GM19463 (cell line): ENCODE measurements around the gene PCCA.
"Not testable (repeated sequence)": the region's sequence is repeated elsewhere in the genome, so short reads cannot be mapped to it uniquely, and the experiment has no call there.

ENCODE experiments used
- ATAC-seq: cut with Tn5 transposase; IDR thresholded peaks from one replicate; pipeline ENCODE4 v1.9.1; 2021; ENCODE audit warnings: mild to moderate bottlenecking, moderate library complexity; ENCODE audit not compliant: unreplicated experiment

The PCCA gene

DNA sequence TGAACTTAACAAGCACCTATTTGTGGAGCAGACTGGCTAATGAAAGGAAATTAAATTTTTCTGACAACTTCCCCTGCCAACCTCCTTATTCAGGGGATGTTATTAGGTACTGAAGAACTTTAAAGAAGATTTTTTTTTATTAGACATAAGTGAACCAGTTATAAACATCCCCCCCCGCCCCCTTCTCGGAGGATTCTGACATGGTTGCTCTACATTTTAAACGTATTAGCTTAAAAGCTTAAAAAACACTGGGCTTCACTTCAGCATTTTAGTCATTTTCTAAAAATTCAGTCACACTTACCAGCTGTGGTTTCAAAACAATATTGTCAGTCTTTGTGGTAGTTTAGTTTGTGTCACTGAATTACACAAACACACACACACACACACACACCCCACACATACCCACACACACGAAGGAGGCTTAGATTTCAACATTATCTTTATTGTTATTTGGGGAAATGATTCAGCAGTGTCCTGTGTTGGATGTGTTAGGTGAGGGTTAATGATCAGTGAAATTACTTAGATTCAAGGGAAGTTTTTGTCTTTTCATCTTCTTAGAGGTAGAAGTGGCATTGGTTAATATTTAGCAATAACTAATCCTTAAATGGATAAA lies 145.7 kb downstream of the PCCA start:
- peak; percentile 55 for ATAC-seq

DNA sequence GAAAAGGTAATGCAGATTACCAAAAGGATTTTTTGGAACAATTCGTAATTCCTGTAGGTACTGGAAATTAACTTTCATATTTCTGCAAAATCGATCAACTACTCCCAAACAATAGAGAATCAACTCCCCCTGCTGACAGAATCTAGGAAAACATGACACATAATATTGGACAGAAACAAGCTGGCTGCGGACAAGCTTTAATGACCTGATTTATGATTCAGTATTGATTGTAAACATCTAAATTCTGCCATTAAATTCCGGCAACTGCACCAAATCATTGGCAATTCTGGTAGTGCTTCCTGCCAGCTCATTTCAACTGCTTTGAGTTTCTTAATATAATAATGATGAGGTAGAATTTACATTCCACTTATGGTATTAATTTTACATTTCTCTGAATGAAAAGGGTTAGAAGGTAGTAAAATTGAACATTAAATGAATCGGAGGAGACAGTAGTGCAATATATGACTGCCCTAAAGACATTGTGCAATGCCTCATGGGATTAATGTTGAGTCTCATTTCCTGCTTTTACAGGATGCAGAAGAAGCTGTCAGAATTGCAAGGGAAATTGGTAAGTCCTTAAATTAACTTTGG lies 146.5 kb downstream of the PCCA start:
- ATAC-seq = peak; percentile 35

DNA sequence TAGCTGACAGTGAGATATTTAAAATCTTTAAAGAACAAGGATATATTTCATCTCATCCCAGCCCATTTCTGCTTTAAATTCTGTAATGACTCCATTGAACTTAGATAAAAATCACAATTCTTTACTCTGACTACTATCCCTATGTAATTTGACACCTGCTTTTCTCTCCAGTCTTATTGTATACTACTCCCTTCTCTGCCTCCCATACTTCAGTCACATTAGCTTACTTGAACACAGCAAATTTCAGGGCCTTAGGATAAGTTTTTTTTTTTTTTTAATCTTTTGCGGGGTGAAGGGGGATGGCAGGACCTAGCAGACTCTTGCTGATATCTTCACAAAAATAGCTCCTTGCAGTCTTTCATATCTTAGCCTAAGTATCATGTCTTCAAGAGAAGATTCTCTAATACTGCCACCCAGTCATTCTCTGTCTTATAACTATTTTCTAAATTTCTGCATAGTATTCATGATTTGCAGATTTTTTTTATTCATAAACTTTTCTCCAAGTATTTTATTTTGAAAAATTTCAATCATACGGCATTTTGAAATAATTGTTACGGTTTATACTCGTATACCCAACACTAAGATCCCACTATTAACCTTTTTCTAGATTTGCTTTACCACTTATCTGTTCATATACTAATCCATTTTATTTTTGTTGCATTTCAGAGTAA lies 151.4 kb downstream of the PCCA start:
- no peak for ATAC-seq

DNA sequence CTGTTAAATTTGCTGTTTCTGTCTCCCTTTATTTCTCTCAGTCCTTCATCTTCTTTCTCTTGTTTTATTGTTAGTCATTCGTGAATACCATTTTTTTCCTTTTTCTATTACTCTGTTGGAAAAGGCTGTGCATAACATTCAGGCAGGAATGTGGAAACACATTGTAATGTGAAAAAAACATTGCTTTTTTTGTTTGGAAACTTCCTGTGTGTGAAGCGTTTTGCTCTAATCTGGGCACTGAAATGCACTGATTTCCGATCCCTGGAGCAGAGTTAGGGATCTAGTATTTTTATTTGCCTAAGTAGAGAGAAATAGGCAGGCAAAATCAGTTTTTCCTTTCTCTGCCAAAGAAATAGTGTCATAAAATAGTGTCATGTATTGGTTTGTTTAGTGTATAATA lies 155.5 kb downstream of the PCCA start:
- no peak for ATAC-seq

DNA sequence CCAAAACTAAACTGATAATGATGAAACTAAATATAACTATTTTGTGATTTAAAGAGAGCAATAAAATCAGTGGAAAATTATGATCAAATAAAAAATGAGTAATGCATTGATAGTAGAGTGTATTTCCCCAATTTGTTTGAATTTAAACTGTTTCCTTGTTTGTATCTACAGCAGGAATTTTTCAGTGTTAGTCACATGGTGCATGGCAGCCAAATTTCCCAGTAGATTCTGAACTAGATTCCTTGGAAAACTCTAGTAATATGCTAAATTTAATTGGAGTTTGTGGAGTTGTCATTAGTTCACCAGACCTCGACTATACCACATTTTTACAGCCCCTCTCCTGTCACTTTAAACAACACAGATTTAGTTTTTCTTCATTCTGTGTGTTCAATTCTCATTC lies 156.2 kb downstream of the PCCA start:
- no peak for ATAC-seq

DNA sequence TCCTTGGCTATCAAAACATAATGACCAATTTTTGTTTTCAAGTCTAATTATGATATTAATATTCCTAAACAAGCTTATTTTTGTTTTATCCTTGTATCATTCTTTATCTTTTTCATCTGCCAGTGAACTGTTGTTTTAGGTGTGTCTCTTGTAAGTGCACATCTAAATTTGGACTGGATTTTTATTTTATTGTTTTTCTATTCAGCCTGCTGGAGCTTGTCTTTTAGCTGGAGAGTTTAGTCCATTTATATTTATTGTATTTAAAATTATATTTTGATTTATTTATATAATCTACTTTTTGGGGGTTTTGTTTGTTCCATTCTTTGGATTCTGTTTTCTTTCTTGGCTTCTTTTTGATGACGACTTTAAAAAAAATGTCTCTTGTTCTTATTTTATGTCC lies 159.0 kb downstream of the PCCA start:
- no peak for ATAC-seq

DNA sequence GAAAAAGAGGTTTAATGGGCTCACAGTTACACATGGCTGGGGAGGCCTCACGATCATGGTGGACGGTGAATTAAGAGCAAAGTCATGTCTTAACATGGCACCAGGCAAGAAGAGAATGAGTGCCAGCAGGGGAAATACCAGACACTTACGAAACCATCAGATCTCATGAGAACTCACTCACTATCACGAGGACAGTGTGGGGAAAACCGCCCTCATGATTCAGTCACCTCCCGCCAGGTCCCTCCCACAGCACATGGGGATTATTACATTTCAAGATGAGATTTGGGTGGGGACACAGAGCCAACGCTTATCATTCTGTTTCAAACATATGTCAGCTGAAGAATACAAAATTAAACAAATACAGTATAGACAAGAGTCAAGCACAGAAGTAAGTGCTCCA lies 165.1 kb downstream of the PCCA start:
- no peak for ATAC-seq

DNA sequence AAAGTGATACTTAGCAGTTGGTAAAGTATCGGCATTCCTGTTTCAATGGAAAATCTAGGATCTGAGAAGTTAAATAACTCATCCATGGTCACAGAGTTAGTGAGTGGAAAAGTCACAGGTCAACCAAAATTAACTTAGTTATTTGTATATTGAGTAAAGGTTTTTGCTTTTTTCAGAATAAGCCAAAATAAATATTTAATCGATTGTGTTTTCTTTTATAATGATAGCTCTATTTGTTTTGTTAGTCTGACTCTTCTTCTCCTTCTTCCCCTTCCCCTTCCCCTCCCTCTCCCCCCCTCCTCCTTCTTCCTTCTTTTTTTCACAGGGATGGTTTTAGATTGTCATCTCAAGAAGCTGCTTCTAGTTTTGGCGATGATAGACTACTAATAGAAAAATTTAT lies 173.5 kb downstream of the PCCA start:
- no peak for ATAC-seq

DNA sequence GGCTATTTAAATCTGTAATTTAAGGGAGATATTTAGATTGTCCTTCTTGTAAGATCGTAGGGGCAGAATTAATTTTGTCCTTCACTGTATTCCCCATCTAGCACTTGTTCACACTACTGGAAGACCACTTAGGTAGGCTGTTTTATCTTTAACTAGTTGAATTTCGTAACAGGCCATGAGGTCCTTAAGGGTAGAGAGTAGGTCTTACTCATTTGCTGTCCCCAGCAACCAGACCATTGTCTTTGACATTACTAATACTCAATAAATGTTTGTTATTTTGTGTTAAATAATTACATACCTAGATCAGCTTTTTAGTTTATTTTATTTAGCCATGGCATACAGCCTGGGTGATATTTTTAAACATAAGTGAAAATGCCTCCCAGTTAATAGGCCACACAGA lies 177.1 kb downstream of the PCCA start:
- no peak for ATAC-seq

DNA sequence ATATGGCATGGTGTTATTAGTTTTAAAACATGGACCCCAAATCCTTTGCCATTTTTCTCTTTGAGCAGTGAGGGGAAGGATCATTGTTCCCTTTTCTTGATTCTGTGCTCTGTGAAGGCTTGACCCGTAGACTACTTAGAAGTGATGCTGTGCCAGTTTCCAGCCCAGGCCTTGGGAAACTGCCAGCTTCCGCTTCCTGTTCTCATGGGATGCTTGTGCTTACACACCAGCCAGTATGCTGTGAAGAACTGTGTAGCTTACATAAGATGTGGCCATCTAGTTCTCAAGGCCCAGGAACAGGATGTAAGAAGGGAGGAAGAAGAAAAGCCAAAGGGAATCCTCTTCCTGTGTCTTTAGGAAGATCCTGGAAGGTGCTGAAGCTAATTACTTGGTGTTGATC lies 180.9 kb downstream of the PCCA start:
- ATAC-seq = no peak

DNA sequence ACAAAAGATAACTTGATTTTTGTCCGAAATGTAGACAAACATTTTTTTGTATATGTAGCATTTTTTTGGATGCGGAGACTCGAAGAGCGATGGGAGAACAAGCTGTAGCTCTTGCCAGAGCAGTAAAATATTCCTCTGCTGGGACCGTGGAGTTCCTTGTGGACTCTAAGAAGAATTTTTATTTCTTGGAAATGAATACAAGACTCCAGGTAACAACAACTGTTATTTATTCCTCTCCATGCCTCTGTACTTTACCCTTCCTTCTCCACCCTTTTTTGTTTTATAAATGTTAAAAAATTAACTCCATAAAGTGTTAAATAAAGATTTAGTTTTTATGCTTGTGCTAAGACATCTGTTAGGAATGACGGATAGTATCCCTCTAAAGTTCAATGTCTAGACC lies 184.2 kb downstream of the PCCA start:
- ATAC-seq = no peak

DNA sequence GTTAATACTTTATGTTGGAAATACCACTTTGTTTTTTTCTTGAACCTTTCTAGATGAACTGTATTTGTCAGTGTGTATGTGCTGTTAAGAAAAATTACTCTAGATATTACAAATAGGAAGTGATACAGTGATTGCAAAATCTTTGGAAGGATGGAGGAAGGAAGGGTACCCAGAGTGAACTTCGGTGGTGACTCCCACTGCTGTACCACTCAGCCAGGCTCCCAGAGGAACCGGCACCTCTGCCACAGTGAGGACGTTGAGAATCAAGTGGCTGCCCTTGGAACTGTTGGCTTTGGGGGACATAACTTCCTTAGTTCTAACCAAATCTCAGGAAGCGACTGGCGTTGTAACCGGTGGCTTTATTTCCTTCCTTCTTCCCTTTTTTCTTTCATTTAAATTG lies 184.7 kb downstream of the PCCA start:
- no peak for ATAC-seq

DNA sequence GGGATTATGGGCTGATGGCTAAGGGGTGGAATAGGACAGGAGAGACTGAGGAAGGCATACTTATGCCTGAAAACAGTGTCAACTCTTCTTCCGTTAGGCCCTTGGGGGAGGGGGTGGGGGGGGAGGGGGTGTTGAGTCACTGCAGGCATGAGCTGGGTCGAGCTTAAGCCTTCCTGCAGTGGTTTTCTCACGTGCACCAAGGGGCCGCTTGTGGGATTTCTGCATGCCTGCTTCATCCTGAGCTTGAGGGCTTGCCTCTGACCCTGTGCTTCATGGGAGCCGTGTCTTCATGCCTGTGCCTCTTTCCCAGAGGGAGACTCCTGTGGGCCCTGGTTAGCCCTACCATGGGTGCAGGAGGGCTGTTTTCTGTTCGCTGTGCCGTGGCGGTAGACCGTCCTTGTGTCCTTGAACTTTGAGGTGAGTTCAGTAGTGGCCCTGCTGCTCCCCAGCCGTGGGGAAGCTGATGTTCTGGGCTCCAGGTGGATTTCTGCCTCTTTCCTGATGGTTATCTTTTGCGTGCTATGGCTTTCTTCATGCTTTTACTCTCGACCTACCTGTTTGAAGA lies 186.1 kb downstream of the PCCA start:
- no peak for ATAC-seq

DNA sequence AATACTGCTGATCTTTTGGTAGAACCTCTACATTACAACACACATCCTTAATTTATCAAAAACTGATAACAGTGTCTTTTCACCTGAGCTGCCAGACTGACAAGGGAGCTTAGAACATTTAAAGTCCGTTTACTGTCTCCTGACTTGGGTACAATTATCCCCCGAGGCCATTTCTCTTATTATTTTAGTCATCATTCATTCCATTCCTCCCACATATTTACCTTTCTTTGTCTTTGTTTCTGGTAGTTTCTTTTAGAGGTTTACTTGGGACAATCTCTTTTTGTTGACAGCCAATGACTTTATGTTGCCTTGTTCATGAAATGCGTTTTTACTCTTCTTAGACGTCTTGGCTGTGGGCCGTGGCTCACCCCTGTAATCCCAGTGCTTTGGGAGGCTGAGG lies 186.9 kb downstream of the PCCA start:
- ATAC-seq = no peak

DNA sequence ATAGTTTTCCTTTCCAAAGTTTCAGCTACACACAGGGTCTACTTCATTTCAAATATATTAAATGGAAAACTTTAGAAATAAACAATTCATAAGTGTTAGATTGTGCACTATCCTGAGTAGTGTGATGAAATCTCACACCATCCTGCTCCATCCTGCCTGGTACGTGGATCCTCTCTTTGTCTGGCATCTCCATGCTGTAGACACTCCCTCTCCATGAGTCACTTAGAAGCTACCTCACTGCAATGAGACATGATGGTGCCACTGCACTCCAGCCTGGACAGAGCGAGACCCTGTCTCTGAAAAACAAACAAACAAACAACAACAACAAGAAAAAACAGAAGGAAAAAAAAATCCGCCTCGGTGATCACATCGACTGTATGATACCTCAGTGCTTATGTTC lies 191.8 kb downstream of the PCCA start:
- ATAC-seq = no peak

DNA sequence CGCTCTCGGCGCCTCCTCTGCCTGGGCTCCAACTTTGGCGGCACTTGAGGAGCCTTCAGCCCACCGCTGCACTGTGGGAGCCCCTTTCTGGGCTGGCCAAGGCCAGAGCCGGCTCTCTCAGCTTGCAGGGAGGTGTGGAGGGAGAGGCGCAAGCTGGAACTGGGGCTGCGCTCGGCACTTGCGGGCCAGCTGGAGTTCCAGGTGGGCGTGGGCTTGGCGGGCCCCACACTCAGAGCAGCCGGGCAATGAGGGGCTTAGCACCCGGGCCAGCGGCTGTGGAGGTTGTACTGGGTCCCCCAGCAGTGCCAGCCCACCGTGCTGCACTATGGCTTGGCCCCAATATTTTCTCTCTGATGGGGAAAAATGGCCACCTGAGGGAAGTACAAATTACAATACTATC lies 193.4 kb downstream of the PCCA start:
- ATAC-seq = not testable (repeated sequence)

DNA sequence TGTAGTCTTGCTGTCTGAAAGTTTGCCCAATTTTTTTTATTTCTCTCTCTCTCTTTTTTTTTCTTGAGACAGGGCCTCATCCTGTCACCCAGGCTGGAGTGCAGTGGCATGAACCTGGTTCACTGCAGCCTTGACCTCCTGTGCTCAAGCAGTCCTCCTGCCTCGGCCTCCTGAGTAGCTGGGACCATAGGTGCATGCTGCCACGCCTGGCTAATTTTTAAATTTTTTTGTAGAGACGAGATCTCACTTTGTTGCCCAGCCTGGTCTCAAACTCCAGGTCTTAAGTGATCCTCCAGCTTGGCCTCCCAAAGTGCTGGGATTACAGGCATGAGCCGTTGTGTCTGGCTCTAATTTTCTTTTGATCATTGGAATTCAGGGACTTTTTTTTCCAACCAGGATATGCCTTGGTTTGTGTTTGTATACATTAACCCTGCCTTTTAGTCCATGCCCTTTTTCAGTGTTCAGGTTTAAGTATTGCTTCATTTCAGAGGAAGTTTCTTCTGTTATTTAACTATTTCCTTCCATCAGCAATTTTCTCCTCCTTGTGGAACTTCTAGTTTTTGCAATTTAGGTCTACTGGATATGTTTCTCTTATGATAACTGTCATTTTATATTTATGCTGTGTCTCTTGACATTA lies 201.4 kb downstream of the PCCA start:
- ATAC-seq = no peak

DNA sequence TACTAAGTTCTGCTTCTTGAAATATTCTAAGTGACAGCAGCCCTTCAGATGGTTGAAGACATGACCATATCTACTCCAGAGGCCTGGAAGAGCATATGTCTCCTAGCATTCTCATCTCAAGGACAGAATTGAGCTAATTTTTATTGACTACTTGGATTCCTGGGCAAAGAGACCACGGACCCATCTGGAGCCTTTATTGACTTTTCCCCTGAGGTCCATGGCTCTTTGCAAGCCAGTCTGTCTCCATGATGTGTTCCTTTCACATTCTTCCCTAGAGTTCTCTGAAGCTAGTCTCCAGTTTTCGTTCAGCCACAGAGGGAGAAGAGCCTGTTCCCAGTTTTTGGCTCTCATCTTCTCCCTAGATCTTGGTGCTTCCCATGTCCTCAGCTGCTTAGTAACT lies 202.7 kb downstream of the PCCA start:
- ATAC-seq = no peak

DNA sequence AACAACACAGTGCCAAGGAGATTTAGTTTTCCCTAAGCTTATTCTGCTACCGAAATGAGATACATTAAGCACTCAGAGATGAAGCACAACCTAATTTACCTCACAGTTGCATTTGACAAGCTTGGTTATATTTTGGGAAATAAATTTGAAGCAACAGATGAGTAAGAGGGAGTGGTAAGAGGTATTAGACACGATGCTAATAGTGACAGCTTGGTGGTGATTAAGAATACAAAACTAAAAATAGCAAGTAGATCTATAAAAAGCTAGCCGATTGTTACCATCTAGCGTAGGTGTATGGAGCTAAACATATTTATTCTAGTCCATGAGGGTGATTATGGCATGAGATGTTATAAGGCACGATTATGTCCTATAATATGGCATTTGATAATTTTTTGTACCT lies 208.5 kb downstream of the PCCA start:
- ATAC-seq = no peak

DNA sequence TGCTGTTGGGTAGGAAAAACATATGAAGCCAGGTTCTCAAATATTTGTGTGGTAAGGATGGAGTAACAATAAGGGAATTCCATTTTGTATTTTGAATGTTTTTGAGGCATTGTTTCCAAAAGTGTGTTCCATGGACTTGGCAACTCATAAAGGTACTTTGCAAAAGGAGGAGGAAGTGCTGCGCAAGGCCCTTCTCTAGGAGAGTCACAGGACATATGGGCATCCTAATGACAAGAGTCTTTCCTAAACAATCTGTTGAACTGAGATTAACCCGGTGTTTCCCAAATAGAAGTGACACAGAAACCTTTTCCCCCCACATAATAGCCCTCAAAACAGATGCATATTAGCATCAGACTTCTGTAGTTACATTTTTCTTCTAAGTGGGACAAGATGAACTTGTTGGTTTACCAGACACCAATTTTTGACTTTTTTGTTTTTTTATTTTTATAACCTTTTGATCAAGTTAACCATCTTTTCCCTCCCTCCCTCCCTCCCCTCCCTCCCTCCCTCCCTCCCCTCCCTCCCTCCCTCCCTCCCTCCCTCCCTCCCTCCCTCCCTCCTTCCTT lies 209.3 kb downstream of the PCCA start:
- ATAC-seq = no peak

DNA sequence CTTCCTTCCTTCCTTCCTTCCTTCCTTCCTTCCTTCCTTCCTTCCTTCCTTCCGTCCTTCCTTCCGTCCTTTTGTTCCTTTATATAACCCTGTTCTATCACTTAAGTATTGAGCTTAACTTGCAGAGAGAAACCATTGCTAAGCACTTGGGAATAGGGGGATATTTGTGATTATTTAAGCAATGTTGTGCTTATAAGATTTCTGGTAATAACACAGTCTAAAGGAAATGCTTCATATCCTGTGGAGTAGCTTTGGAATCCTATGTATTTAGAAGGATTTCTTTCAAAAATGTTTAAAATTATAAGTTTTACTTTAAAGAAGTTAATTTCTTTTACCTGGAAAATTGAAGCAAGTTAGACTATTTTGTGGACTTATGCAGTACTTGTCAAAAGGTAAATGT lies 209.8 kb downstream of the PCCA start:
- ATAC-seq = no peak

DNA sequence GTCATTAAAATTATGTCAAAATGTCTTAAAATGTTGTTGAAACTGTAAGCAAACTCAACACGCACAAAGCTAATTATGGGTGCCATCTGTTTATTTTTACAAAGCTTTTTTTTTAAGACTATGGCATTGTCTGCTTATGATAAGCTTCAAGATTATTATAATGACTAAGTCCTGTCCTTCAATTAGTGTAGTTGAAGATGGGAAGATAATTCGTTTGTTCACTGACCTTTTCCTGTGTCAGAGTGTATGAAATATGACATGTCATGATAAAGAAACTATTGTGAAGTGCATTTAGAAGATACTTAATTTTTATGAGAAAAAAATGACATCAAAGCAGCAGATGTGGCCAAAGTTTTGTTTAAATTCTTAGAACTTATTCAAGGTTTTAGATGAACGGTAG lies 211.3 kb downstream of the PCCA start:
- no peak for ATAC-seq
